ENCODE data around the gene C16orf96.

Gene C16orf96

DNA sequence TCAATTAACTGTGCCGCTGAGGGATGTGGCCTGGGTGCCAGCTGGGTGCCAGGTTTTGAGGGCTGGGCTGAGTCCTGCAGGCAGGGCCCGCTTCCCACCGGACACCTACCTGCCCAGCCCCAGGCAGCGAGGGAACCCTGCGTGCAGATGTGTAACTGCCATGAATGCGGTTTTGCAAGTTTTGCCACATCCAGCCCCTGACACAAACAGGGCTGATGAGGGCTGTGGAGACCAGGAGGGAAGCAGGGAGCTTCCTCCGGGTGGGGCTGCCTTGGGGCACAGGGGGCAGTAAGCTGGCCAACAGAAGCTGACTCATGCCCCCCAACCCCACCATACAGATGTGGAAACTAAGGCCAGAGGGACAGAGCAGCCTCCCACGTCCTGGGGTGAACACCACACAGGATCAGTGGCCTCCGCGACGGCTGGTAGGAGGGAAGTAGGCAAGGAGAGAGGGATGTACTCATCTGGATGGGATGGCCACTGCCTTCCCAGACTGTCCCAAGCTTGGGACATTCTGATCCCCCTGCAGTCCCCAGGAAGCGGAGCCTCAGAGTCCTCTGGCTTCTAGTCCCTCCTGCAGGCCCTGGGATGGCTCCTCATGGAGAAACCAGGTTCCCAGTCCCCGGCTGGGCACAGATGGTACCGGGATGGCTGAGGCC, 57.0 kb downstream of the C16orf96 start:
- DNase-seq (ENCODE audit: low read depth in 1 of 2, low spot score in 1 of 2), result peak; percentile 56 to 76
- Histone ChIP-seq H3K4me3 (replicated peaks; ENCODE audit: insufficient read depth, low read length) (peak overlapping the region; percentile 95), H3K27ac (replicated peaks) (peak overlapping the region; percentile 88), H3K27me3 (ENCODE audit: insufficient read depth, poor library complexity, severe bottlenecking) (no peaks in the 10 kb centered on the region)
- 0 out of 2 replicates have a peak, but pooled peaks have one; percentile 23 for TF ChIP-seq POLR2AphosphoS5 (IDR thresholded peaks at IDR 0.05; ENCODE audit: low read depth)
- TF ChIP-seq, protein P1, sequence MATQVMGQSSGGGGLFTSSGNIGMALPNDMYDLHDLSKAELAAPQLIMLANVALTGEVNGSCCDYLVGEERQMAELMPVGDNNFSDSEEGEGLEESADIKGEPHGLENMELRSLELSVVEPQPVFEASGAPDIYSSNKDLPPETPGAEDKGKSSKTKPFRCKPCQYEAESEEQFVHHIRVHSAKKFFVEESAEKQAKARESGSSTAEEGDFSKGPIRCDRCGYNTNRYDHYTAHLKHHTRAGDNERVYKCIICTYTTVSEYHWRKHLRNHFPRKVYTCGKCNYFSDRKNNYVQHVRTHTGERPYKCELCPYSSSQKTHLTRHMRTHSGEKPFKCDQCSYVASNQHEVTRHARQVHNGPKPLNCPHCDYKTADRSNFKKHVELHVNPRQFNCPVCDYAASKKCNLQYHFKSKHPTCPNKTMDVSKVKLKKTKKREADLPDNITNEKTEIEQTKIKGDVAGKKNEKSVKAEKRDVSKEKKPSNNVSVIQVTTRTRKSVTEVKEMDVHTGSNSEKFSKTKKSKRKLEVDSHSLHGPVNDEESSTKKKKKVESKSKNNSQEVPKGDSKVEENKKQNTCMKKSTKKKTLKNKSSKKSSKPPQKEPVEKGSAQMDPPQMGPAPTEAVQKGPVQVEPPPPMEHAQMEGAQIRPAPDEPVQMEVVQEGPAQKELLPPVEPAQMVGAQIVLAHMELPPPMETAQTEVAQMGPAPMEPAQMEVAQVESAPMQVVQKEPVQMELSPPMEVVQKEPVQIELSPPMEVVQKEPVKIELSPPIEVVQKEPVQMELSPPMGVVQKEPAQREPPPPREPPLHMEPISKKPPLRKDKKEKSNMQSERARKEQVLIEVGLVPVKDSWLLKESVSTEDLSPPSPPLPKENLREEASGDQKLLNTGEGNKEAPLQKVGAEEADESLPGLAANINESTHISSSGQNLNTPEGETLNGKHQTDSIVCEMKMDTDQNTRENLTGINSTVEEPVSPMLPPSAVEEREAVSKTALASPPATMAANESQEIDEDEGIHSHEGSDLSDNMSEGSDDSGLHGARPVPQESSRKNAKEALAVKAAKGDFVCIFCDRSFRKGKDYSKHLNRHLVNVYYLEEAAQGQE (IDR thresholded peaks at IDR 0.05; ENCODE audit: insufficient replicate concordance, low read depth), result no peak

DNA sequence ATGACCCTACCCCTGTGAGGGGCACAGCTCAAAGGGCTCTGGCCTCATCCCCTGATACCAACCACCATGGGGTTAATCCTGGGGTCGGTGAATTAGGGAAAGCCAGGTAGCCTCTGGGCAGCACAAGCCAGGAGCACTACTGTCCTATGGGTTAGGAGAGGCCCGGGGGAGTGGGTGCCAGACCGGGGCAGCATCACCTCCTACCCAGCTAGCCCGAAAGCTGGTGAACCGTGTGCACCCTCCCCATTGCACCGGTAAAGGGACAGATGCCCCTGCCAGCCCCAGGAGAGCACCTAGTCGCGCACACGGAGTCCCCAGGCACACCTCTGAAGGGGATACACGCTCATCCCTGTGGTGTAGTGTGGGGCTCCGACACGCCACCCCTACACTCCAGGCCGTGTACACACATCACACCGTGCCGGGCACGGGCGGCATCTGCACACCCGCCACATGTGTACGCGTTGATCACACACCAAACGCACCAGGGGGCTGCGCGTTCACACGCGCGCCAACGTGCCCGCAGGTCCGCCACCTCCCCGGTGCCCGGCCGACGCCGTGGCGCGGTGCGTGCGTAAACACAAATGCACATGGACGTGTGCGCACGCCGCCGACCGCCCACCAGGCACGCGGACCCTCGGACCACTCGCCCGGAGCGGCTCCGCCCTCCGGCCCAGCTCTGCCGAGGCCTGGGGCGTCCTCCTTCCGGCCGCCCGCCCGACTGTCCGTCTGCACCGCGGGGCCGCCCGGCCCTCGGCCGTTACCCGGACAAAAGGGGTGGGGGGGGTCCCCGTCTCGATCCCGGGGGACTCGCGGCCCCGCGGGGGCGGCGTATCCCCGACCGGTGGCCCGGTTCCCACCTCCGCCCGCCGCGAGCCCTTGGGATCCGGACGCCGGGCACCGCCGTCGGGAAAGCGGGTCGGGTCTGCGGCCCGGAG, 57.8 kb downstream of the C16orf96 start:
- Histone ChIP-seq H3K27me3 (ENCODE audit: insufficient read depth, poor library complexity, severe bottlenecking) (no peaks in the 10 kb centered on the region), H3K4me3 (replicated peaks; ENCODE audit: insufficient read depth, low read length) (peak overlapping the region; percentile 95), H3K27ac (replicated peaks) (peak overlapping the region; percentile 88)
- TF ChIP-seq, protein P1 (IDR thresholded peaks at IDR 0.05; ENCODE audit: insufficient replicate concordance, low read depth), result no peak
- 0 out of 2 replicates have a peak, but pooled peaks have one; percentile 12 for TF ChIP-seq POLR2AphosphoS5 (IDR thresholded peaks at IDR 0.05; ENCODE audit: low read depth)
- peak; percentile 39 to 72 for DNase-seq (ENCODE audit: low read depth in 1 of 2, low spot score in 1 of 2)

DNA sequence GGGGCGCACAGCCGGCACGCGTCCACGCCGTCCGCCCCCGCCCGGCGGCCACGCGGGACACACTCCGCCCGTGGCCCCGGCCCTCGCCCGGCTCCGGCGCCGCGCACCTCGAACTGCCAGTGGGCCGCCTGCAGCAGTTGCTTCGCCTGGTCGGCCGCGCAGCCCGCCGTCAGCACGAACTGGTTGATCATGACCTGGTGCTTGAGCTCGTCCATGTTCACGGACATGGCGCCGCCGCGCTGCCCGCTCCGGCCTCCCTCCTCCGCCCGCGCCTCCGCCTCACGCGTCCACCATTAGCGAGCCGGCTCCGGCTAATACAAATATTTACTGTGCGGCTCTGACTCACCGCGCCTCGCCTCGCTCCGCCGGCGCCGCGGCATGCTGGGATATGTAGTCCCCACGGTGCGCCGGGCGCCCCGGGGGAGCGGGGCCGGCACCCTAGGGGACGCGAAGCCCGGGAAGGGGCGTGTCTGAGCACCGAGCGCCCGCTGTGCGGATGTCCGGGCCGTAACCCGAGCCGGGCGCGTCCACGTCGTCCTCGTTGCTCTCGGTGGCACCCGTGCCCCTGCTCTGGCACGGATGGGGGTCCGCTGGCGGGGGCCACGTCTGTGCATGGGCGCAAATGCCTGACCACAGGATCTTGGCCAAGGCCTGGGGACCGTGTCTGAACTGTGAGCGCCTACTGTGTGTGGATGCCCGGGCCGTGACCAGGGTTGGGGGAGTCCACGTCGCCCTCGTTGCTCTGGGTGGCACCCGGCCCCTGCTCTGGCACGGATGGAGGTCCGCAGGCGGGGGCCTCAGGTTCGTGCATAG, 58.6 kb downstream of the C16orf96 start, which contains the start of gene UBALD1:
TSS of gene UBALD1 (minus strand) at position 318 of the 813 bp plus-strand sequence. CDS start at position 227, 91 bp downstream.
- DNase-seq (ENCODE audit: low read depth in 1 of 2, low spot score in 1 of 2), result peak; percentile 85
- H3K27me3 ChIP-seq (ENCODE audit: insufficient read depth, poor library complexity, severe bottlenecking), result no peaks in the 10 kb centered on the region
- peak within 1 kb of the TSS; percentile 95 for H3K4me3 ChIP-seq (replicated peaks; ENCODE audit: insufficient read depth, low read length)
- peak within 1 kb of the TSS; percentile 88 for H3K27ac ChIP-seq (replicated peaks)
- TF ChIP-seq SPI1 (IDR thresholded peaks at IDR 0.05; ENCODE audit: borderline replicate concordance, low read depth), result no peak
- TF ChIP-seq POLR2AphosphoS5 (IDR thresholded peaks at IDR 0.05; ENCODE audit: low read depth), result peak; percentile 60; the same call in 1 of the 2 replicates
- peak; percentile 30; the same call in 1 of the 2 replicates for TF ChIP-seq GABPA (IDR thresholded peaks at IDR 0.05; ENCODE audit: low read depth)

DNA sequence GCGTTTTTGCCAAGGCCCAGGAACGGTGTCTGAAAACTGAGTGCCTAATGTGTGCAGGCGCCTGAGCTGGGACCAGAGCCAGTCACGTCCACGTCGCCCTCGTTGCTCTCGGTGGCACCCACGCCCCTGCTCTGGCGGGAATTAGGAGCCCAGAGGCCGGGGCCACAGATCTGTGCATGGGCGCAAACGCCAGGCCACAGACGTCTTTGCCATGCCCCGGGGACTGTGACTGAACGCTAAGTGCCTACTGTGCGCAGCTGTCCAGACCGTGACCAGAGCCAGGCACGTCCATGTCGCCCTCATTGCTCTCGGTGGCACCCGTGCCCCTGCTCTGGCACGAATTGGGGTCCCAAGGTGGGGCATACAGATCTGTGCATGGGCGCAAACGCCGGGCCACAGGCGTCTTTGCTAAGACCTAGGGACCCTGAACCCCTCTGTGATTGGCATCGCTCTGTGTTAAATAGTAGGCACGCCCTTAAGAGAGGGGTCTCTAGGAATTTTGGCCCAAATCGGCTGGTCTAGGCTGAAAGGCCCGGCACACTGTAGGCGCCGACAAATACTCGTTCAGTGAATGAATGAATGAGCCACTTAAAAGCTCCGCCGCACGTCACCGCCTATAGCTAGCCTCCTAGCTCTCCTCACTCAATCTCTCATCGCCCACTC, 59.4 kb downstream of the C16orf96 start:
- H3K27ac ChIP-seq (replicated peaks), result peak overlapping the region; percentile 88
- H3K27me3 ChIP-seq (ENCODE audit: insufficient read depth, poor library complexity, severe bottlenecking), result no peaks in the 10 kb centered on the region
- H3K4me3 ChIP-seq (replicated peaks; ENCODE audit: insufficient read depth, low read length), result peak overlapping the region; percentile 13
- no peak for DNase-seq (ENCODE audit: low read depth in 1 of 2, low spot score in 1 of 2)
- TF ChIP-seq POLR2AphosphoS5 (IDR thresholded peaks at IDR 0.05; ENCODE audit: low read depth), result no peak
- TF ChIP-seq SPI1 (IDR thresholded peaks at IDR 0.05; ENCODE audit: borderline replicate concordance, low read depth), result no peak
- TF ChIP-seq, protein P1 (IDR thresholded peaks at IDR 0.05; ENCODE audit: insufficient replicate concordance, low read depth), result no peak
- TF ChIP-seq GABPA (IDR thresholded peaks at IDR 0.05; ENCODE audit: low read depth), result no peak
- TF ChIP-seq, protein P2, sequence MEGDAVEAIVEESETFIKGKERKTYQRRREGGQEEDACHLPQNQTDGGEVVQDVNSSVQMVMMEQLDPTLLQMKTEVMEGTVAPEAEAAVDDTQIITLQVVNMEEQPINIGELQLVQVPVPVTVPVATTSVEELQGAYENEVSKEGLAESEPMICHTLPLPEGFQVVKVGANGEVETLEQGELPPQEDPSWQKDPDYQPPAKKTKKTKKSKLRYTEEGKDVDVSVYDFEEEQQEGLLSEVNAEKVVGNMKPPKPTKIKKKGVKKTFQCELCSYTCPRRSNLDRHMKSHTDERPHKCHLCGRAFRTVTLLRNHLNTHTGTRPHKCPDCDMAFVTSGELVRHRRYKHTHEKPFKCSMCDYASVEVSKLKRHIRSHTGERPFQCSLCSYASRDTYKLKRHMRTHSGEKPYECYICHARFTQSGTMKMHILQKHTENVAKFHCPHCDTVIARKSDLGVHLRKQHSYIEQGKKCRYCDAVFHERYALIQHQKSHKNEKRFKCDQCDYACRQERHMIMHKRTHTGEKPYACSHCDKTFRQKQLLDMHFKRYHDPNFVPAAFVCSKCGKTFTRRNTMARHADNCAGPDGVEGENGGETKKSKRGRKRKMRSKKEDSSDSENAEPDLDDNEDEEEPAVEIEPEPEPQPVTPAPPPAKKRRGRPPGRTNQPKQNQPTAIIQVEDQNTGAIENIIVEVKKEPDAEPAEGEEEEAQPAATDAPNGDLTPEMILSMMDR (IDR thresholded peaks at IDR 0.05; ENCODE audit: insufficient read depth, low read length), result no peak
